K562 (cell line): ENCODE data around the gene MAP3K6. TPM values are rescaled to one million over a fixed set of nuclear protein-coding genes. Genes with fewer than 3 reads are reported as not detected.
A peak's percentile ranks its signal among the peaks of the same experiment; 100 is the strongest.

Experiments used
- ATF1 ChIP-seq, 2 experiments: fragments of 450-650 bp in 1 of 2; IDR thresholded peaks; 2 replicates each; pipeline ENCODE4 v1.6.1; 2016; ENCODE audit warnings: missing compliant biosample characterization in 1 of 2, missing genetic modification characterization in 1 of 2
- BDP1 ChIP-seq: IDR thresholded peaks from 3 replicates; pipeline ENCODE4 v1.6.1; 2011; ENCODE audit not compliant: insufficient read length, insufficient read depth
- CBFA2T3 ChIP-seq: fragments of 450-650 bp; IDR thresholded peaks from 2 replicates; pipeline ENCODE4 v1.6.1; 2017
- E2F4 ChIP-seq: sonication (generic); formaldehyde crosslinking; IDR thresholded peaks from 2 replicates; pipeline ENCODE4 v1.8.0; 2022; ENCODE audit warnings: mild to moderate bottlenecking, low read depth, missing genetic modification reagents
- ELK1 ChIP-seq: sonication (generic); formaldehyde crosslinking; IDR thresholded peaks from 2 replicates; pipeline ENCODE4 v1.8.1; 2022; ENCODE audit warnings: missing genetic modification reagents
- FOXA3 ChIP-seq, 2 experiments: fragments of 450-650 bp in 1 of 2; sonication (generic) in 1 of 2; formaldehyde crosslinking; IDR thresholded peaks in 1 of 2; conservative IDR thresholded peaks in 1 of 2; 2 replicates each; pipeline versions ENCODE4 v1.4.0 to v1.8.0; 2020 to 2022; ENCODE audit warnings: mild to moderate bottlenecking in 2 of 2, missing genetic modification reagents in 1 of 2
- GTF3C2 ChIP-seq: IDR thresholded peaks from 3 replicates; pipeline ENCODE4 v1.6.1; 2011; ENCODE audit warnings: borderline replicate concordance, mild to moderate bottlenecking, moderate library complexity; ENCODE audit not compliant: insufficient read length; ENCODE audit errors: extremely low read depth
- HDAC1 ChIP-seq, 2 experiments: fragments of 450-650 bp; IDR thresholded peaks; 2 replicates each; pipeline ENCODE4 v1.6.1; 2016 to 2017; ENCODE audit warnings: inconsistent platforms in 1 of 2, mild to moderate bottlenecking in 1 of 2, moderate library complexity in 1 of 2
- HDGF ChIP-seq: fragments of 450-650 bp; IDR thresholded peaks from 2 replicates; pipeline ENCODE4 v1.6.1; 2016
- HES1 ChIP-seq: fragments of 450-650 bp; IDR thresholded peaks from 2 replicates; pipeline ENCODE4 v1.6.1; 2016; ENCODE audit warnings: low read depth, mild to moderate bottlenecking, moderate library complexity
- NCOA4 ChIP-seq: fragments of 450-650 bp; IDR thresholded peaks from 2 replicates; pipeline ENCODE4 v1.6.1; 2018; ENCODE audit warnings: mild to moderate bottlenecking; ENCODE audit not compliant: partially characterized antibody
- RBM17 ChIP-seq: fragments of 200-400 bp; formaldehyde crosslinking; IDR thresholded peaks from 2 replicates; pipeline ENCODE4 v1.6.1; 2017; ENCODE audit warnings: low read depth, mild to moderate bottlenecking, low read length, borderline replicate concordance
- SETDB1 ChIP-seq: IDR thresholded peaks from one replicate; pipeline ENCODE4 v1.6.1; 2012; ENCODE audit warnings: low read length, control low read depth, inconsistent platforms
- TAL1 ChIP-seq: fragments of 450-650 bp; IDR thresholded peaks from 2 replicates; pipeline ENCODE4 v1.6.1; 2016; ENCODE audit warnings: mild to moderate bottlenecking
- TCF3 ChIP-seq: sonication (generic); formaldehyde crosslinking; IDR thresholded peaks from 2 replicates; pipeline ENCODE4 v1.4.0; 2020; ENCODE audit warnings: mild to moderate bottlenecking, missing genetic modification reagents
- TEAD4 ChIP-seq, 2 experiments: sonication (generic) in 1 of 2; formaldehyde crosslinking in 1 of 2; IDR thresholded peaks; 2 replicates each; pipeline versions ENCODE4 v1.6.1 to v1.8.0; 2012 to 2022; ENCODE audit warnings: borderline replicate concordance in 1 of 2, inconsistent platforms in 1 of 2, low read length in 1 of 2, mild to moderate bottlenecking in 1 of 2, missing genetic modification reagents in 1 of 2
- ZBTB33 ChIP-seq: sonication (generic); formaldehyde crosslinking; IDR thresholded peaks from 2 replicates; pipeline ENCODE4 v1.8.1; 2023; ENCODE audit warnings: mild to moderate bottlenecking, missing genetic modification reagents
- ZBTB7A ChIP-seq: IDR thresholded peaks from 2 replicates; pipeline ENCODE4 v1.6.1; 2011; ENCODE audit warnings: low read depth, mild to moderate bottlenecking, low read length, moderate library complexity, borderline replicate concordance; ENCODE audit not compliant: control insufficient read depth
- ZNF175 ChIP-seq: fragments of 200-800 bp; sonication (Bioruptor generic); IDR thresholded peaks from 2 replicates; pipeline ENCODE4 v1.6.1; 2016; ENCODE audit warnings: low read depth, mild to moderate bottlenecking, missing genetic modification characterization, missing compliant biosample characterization
- polyA plus RNA-seq, 8 experiments: library from polyadenylated mRNA; depleted of rRNA in 4 of 8; stranded (reverse) in 5 of 8; unstranded in 3 of 8; fragments of >200 nt; fragmentation: Nextera tagmentation in 2 of 8; fragmentation: Illumina TruSeq in 1 of 8; extraction: Ambion mirVana in 2 of 8; extraction: Trizol in 1 of 8; gene quantifications; 2 replicates each; pipeline versions ENCODE4 v1.2.1 to v1.2.3, GENCODE V29; 2011 to 2014; ENCODE audit warnings: inconsistent platforms in 1 of 8, missing spikeins in 1 of 8
- total RNA-seq, 7 experiments: library from RNA; depleted of rRNA in 6 of 7; stranded (reverse); fragments of >200 nt in 6 of 7; fragmentation: Illumina TruSeq in 2 of 7; extraction: Trizol in 2 of 7; gene quantifications; 2 replicates each; pipeline versions ENCODE4 v1.2.1 to v1.2.3, GENCODE V29; 2011 to 2021; ENCODE audit warnings: low replicate concordance in 1 of 7

The MAP3K6 gene
- total and polyA plus RNA-seq, 9 of the 15 experiments (the other 6 are each of a cell fraction or from before 2014, with no cell fraction given), result 0.99 to 21.9 (median 7.0) TPM

GRCh38 chr1:27377760-27378495 lies 11.2 kb upstream of the MAP3K6 start (continued):
- TF ChIP-seq ATF1 (CRISPR knock-in tag; IDR thresholded peaks at IDR 0.05) (no peak), ATF1 (tag; IDR thresholded peaks at IDR 0.05) (no peak), ZBTB7A (peak; percentile 42; the same call in 1 of the 2 replicates), E2F4 (no peak), HES1 (no peak), SETDB1 (no peak), CBFA2T3 (peak; percentile 76), ELK1 (CRISPR knock-in tag) (no peak), ZBTB33 (CRISPR knock-in tag) (no peak), GTF3C2 (no peak), TCF3 (CRISPR knock-in tag) (peak; percentile 51), ZNF175 (CRISPR knock-in tag) (no peak), NCOA4 (no peak), TAL1 (0 out of 2 replicates have a peak, but pooled peaks have one; percentile 20), RBM17 (no peak), HDGF (no peak), HDAC1 (IDR thresholded peaks at IDR 0.05) (peak in 1 of 2 experiments; percentile 68; a peak in 2 of 4 replicates), BDP1 (no peak), TEAD4 (IDR thresholded peaks at IDR 0.05; ENCODE audit: low read length) (no peak), TEAD4 (CRISPR knock-in tag; IDR thresholded peaks at IDR 0.05; ENCODE audit: borderline replicate concordance) (no peak), FOXA3 (CRISPR knock-in tag; conservative IDR thresholded peaks at IDR 0.05 in 1 of 2, IDR thresholded peaks at IDR 0.05 in 1 of 2) (no peak)
